DND-41 (cell line): ENCODE data around the gene PHACTR3.

Experiments
- ATAC-seq: fragments of 200-7000 bp; cut with Tn5 transposase; 3 replicates; pipeline ENCODE4 v1.9.1; 2021; ENCODE audit warnings: low read depth; ENCODE audit not compliant: insufficient read depth
- DNase-seq: peaks from one replicate; pipeline ENCODE4 v3.0.0-alpha.2; 2020
- H2AFZ ChIP-seq: 2 replicates; pipeline ENCODE4 v1.6.0; 2012; ENCODE audit warnings: low read depth, low read length
- H3K27ac ChIP-seq: 2 replicates; pipeline ENCODE4 v1.5.1; 2012; ENCODE audit warnings: low read length, inconsistent platforms
- H3K27me3 ChIP-seq: fragments of 200-600 bp; sonication (generic); 2 replicates; pipeline ENCODE4 v1.6.0; 2012; ENCODE audit warnings: low read length, mild to moderate bottlenecking, inconsistent platforms; ENCODE audit not compliant: insufficient read depth, poor library complexity
- H3K36me3 ChIP-seq: 2 replicates; pipeline ENCODE4 v1.5.1; 2012; ENCODE audit warnings: low read length, inconsistent platforms; ENCODE audit not compliant: insufficient read depth
- H3K4me1 ChIP-seq: 2 replicates; pipeline ENCODE4 v1.5.1; 2012; ENCODE audit warnings: mild to moderate bottlenecking, low read length; ENCODE audit not compliant: insufficient read depth
- H3K4me2 ChIP-seq: 2 replicates; pipeline ENCODE4 v1.6.0; 2012; ENCODE audit warnings: mild to moderate bottlenecking, moderate library complexity, low read length, inconsistent platforms; ENCODE audit not compliant: insufficient read depth
- H3K4me3 ChIP-seq, 2 experiments: fragments of 200-600 bp in 1 of 2; shearing (Covaris generic) in 1 of 2; 2 replicates each; pipeline ENCODE4 v1.5.1; 2012 to 2016; ENCODE audit warnings: inconsistent platforms in 2 of 2, low read length in 2 of 2, mild to moderate bottlenecking in 2 of 2, low read depth in 1 of 2, moderate library complexity in 1 of 2
- H3K79me2 ChIP-seq: 2 replicates; pipeline ENCODE4 v1.6.0; 2012; ENCODE audit warnings: low read length, inconsistent platforms; ENCODE audit not compliant: insufficient read depth
- H3K9ac ChIP-seq: 2 replicates; pipeline ENCODE4 v1.6.0; 2012; ENCODE audit warnings: low read depth, mild to moderate bottlenecking, inconsistent platforms, low read length, moderate library complexity
- H3K9me3 ChIP-seq: 2 replicates; pipeline ENCODE4 v1.5.1; 2012; ENCODE audit warnings: low read length, moderate library complexity, mild to moderate bottlenecking, inconsistent platforms; ENCODE audit not compliant: insufficient read depth, severe bottlenecking
- H4K20me1 ChIP-seq: 2 replicates; pipeline ENCODE4 v1.6.0; 2012; ENCODE audit warnings: low read length; ENCODE audit not compliant: insufficient read depth
- EZH2 ChIP-seq: IDR thresholded peaks from 3 replicates; pipeline ENCODE4 v1.6.1; 2012; ENCODE audit warnings: borderline replicate concordance, low read depth, mild to moderate bottlenecking, moderate library complexity, low read length, inconsistent platforms; ENCODE audit not compliant: severe bottlenecking
- TF ChIP-seq, protein P1 (sequence below): IDR thresholded peaks from 2 replicates; pipeline ENCODE4 v1.5.1; 2012; ENCODE audit warnings: borderline replicate concordance, low read length, moderate library complexity, mild to moderate bottlenecking; ENCODE audit not compliant: poor library complexity, severe bottlenecking; ENCODE audit errors: extremely low read depth

Gene PHACTR3

DNA sequence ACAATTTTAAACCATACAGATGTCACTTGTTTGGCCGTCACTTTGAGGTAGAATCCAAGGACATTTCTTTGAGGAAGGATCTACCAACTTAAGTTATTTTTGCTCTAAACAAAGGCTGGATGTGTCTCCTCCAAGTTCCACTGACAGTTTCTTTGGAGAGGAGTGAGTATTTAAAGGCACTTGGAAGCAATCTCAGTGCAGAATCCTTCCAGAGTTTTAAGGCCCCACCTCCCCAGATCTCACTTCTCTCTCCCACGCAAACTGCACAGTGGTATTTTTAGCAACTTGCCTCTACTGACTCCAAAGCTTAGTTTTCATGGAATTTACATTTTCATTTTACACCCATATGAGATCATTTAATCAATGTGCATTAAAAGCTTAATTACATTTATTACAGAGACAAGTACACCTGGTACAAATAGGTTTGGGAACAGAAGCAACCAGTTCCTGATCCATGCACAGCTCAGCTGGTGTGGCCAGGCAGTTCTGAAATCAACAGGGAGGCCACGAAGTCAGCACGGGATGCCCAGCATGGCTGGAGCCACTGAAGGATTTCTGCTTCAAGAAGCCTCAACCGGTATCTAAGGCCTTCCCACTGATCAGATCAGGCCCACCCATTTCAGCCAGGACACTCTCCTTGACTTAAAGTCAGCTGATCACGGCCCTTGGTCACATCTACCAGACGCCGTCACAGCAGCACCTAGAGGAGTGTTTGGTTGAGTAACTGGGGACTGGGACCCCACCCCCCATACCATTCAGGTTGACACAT is 219.3 kb downstream of the PHACTR3 start:
- ATAC-seq, result no peak
- Histone ChIP-seq H4K20me1 (no peaks in the 10 kb centered on the region), H3K79me2 (no peaks in the 10 kb centered on the region), H3K36me3 (no peaks in the 10 kb centered on the region), H3K9ac (no peak overlapping the region), H3K27me3 (peaks cover 14% of the 10 kb centered on the region), H3K9me3 (no peaks in the 10 kb centered on the region), H3K4me1 (no peaks in the 10 kb centered on the region), H3K27ac (no peak overlapping the region), H3K4me3 (no peak overlapping the region), H2AFZ (no peak overlapping the region), H3K4me2 (no peak overlapping the region)
- no peak for DNase-seq
- TF ChIP-seq EZH2, result no peak
- TF ChIP-seq, protein P1, sequence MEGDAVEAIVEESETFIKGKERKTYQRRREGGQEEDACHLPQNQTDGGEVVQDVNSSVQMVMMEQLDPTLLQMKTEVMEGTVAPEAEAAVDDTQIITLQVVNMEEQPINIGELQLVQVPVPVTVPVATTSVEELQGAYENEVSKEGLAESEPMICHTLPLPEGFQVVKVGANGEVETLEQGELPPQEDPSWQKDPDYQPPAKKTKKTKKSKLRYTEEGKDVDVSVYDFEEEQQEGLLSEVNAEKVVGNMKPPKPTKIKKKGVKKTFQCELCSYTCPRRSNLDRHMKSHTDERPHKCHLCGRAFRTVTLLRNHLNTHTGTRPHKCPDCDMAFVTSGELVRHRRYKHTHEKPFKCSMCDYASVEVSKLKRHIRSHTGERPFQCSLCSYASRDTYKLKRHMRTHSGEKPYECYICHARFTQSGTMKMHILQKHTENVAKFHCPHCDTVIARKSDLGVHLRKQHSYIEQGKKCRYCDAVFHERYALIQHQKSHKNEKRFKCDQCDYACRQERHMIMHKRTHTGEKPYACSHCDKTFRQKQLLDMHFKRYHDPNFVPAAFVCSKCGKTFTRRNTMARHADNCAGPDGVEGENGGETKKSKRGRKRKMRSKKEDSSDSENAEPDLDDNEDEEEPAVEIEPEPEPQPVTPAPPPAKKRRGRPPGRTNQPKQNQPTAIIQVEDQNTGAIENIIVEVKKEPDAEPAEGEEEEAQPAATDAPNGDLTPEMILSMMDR, result no peak

- Histone ChIP-seq H3K4me2 (no peak overlapping the region), H3K36me3 (no peaks in the 10 kb centered on the region), H3K27me3 (peaks cover 18% of the 10 kb centered on the region), H3K4me3 (no peak overlapping the region), H3K27ac (no peak overlapping the region), H3K4me1 (no peaks in the 10 kb centered on the region), H3K9me3 (no peaks in the 10 kb centered on the region), H3K9ac (no peak overlapping the region), H2AFZ (no peak overlapping the region), H4K20me1 (no peaks in the 10 kb centered on the region), H3K79me2 (no peaks in the 10 kb centered on the region)
- TF ChIP-seq, protein P1, result no peak
- TF ChIP-seq EZH2, result no peak
- DNase-seq, result no peak
- no peak for ATAC-seq
Observed at GRCh38 chr20:59824711-59825562, 220.6 kb downstream of the PHACTR3 start.

DNA sequence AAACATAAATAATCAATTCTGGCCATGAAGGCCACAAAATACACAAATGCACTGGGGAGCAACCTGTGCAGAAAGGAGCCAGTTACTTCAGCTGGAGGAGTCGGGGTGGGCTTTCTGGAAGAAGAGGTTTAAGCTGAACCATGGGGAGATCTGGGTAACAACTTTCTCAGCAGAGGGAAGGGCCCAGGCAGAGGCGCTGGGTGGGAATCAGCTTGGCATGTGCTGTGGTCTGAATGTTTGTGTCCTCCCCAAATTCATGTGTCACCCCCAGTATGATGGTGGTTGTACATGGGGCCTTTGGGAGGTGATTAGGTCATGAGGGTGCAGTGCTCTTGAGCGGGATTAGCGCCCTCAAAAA is 221.2 kb downstream of the PHACTR3 start:
- Histone ChIP-seq H3K36me3 (no peaks in the 10 kb centered on the region), H3K4me1 (no peaks in the 10 kb centered on the region), H3K27ac (no peak overlapping the region), H3K4me2 (no peak overlapping the region), H3K9ac (no peak overlapping the region), H4K20me1 (no peaks in the 10 kb centered on the region), H3K9me3 (no peaks in the 10 kb centered on the region), H2AFZ (no peak overlapping the region), H3K27me3 (peaks cover 20% of the 10 kb centered on the region), H3K4me3 (no peak overlapping the region), H3K79me2 (no peaks in the 10 kb centered on the region)
- TF ChIP-seq, protein P1, result no peak
- TF ChIP-seq EZH2, result no peak
- no peak for ATAC-seq
- no peak for DNase-seq
